Loucy (cell line): ENCODE measurements around the gene CSNK1G1.

Experiments
- H2AFZ ChIP-seq: fragments of 200-600 bp; sonication (generic); 2 replicates; pipeline ENCODE4 v1.6.0; 2016; ENCODE audit warnings: antibody characterized with exemption, mild to moderate bottlenecking, low read length, moderate library complexity
- H3F3A ChIP-seq: fragments of 200-600 bp; 2 replicates; pipeline ENCODE4 v1.6.0; 2016; ENCODE audit warnings: antibody characterized with exemption, low read depth, mild to moderate bottlenecking
- H3K27me3 ChIP-seq: fragments of 200-600 bp; sonication (generic); 2 replicates; pipeline ENCODE4 v1.6.1; 2014; ENCODE audit warnings: low read length, mild to moderate bottlenecking; ENCODE audit not compliant: insufficient read depth, poor library complexity, severe bottlenecking
- H3K36me3 ChIP-seq: fragments of 200-600 bp; sonication (generic); 2 replicates; pipeline ENCODE4 v1.6.1; 2016; ENCODE audit warnings: low read length; ENCODE audit not compliant: insufficient read depth
- H3K4me1 ChIP-seq: fragments of 200-600 bp; sonication (generic); 2 replicates; pipeline ENCODE4 v1.5.1; 2014; ENCODE audit warnings: low read length, mild to moderate bottlenecking; ENCODE audit not compliant: insufficient read depth, poor library complexity, severe bottlenecking
- H3K4me2 ChIP-seq: fragments of 200-600 bp; sonication (generic); 2 replicates; pipeline ENCODE4 v1.6.0; 2014; ENCODE audit warnings: antibody characterized with exemption, low read length, low read depth, mild to moderate bottlenecking; ENCODE audit not compliant: poor library complexity, severe bottlenecking
- H3K4me3 ChIP-seq: fragments of 200-600 bp; sonication (generic); 2 replicates; pipeline ENCODE4 v1.5.1; 2014; ENCODE audit warnings: low read length, mild to moderate bottlenecking, mixed read lengths; ENCODE audit not compliant: poor library complexity, severe bottlenecking
- H3K79me2 ChIP-seq: fragments of 200-600 bp; sonication (generic); 2 replicates; pipeline ENCODE4 v1.6.1; 2014; ENCODE audit warnings: low read length; ENCODE audit not compliant: insufficient read depth
- H3K9ac ChIP-seq: fragments of 200-600 bp; sonication (generic); 2 replicates; pipeline ENCODE4 v1.6.0; 2014; ENCODE audit warnings: mild to moderate bottlenecking, low read depth, low read length, moderate library complexity; ENCODE audit not compliant: poor library complexity, severe bottlenecking
- H3K9me2 ChIP-seq: fragments of 200-600 bp; sonication (generic); replicated peaks from 2 replicates; pipeline ENCODE4 v1.6.1; 2016; ENCODE audit warnings: low read depth, low read length, mixed read lengths
- H3K9me3 ChIP-seq: fragments of 200-600 bp; sonication (generic); 2 replicates; pipeline ENCODE4 v1.6.1; 2014; ENCODE audit warnings: mild to moderate bottlenecking, antibody characterized with exemption, low read length, low read depth; ENCODE audit not compliant: insufficient read depth
- H4K20me1 ChIP-seq: fragments of 200-600 bp; sonication (generic); 2 replicates; pipeline ENCODE4 v1.6.0; 2014; ENCODE audit warnings: antibody characterized with exemption, low read length, mild to moderate bottlenecking; ENCODE audit not compliant: insufficient read depth, poor library complexity, severe bottlenecking
- CTCF ChIP-seq: fragments of 200-600 bp; sonication (generic); conservative IDR thresholded peaks from 2 replicates; pipeline ENCODE4 v1.5.1; 2014; ENCODE audit warnings: mild to moderate bottlenecking, antibody characterized with exemption, low read length
- EZH2phosphoT487 ChIP-seq: fragments of 200-600 bp; IDR thresholded peaks from 2 replicates; pipeline ENCODE4 v1.6.1; 2018; ENCODE audit warnings: antibody characterized with exemption, mild to moderate bottlenecking, moderate library complexity, borderline replicate concordance

CSNK1G1 gene

DNA sequence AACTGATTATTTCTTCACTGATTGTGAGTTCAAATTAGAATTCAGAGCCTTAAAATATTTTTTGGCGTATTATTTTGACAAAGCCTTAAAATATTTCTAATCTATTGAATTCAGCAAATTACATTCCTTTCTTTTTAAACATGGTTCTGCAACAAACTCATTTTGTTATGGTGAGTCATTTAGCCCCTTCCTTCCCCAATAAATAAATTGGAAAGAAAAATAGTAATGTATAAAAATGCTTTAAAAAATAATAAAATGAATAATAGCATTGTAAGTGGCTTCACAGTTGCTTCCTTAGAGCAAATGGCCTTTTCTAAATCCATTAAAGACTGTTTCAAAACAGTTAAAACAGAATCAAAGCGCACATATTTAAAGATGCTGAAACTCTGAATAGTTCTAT, 12.1 kb downstream of the CSNK1G1 start:
- no peak overlapping the region for H3K4me3 ChIP-seq
- H3K79me2 ChIP-seq, result peaks cover 93% of the 10 kb centered on the region
- no peak overlapping the region for H2AFZ ChIP-seq
- peaks cover 26% of the 10 kb centered on the region; the same call in 1 of the 2 replicates for H3K36me3 ChIP-seq
- peaks cover 23% of the 10 kb centered on the region for H4K20me1 ChIP-seq
- peak overlapping the region; percentile 56 for H3K4me2 ChIP-seq
- no peaks in the 10 kb centered on the region for H3K9me3 ChIP-seq
- peak overlapping the region; percentile 24 for H3K9ac ChIP-seq
- no peaks in the 10 kb centered on the region for H3F3A ChIP-seq
- H3K27me3 ChIP-seq, result no peaks in the 10 kb centered on the region
- TF ChIP-seq CTCF, result no peak
- TF ChIP-seq EZH2phosphoT487, result no peak
- H3K9me2 ChIP-seq, result no peaks in the 10 kb centered on the region
- H3K4me1 ChIP-seq, result peaks cover 52% of the 10 kb centered on the region

GRCh38 chr15:64343222-64343621, 12.8 kb downstream of the CSNK1G1 start:
- H3K36me3 ChIP-seq, result peaks cover 26% of the 10 kb centered on the region; the same call in 1 of the 2 replicates
- peak overlapping the region; percentile 56 for H3K4me2 ChIP-seq
- TF ChIP-seq EZH2phosphoT487, result no peak
- no peak for TF ChIP-seq CTCF
- no peaks in the 10 kb centered on the region for H3K9me3 ChIP-seq
- H3K9me2 ChIP-seq, result no peaks in the 10 kb centered on the region
- peaks cover 93% of the 10 kb centered on the region for H3K79me2 ChIP-seq
- no peak overlapping the region for H3K4me3 ChIP-seq
- no peaks in the 10 kb centered on the region for H3K27me3 ChIP-seq
- H3K9ac ChIP-seq, result peak overlapping the region; percentile 24
- H3K4me1 ChIP-seq, result peaks cover 47% of the 10 kb centered on the region
- no peak overlapping the region for H2AFZ ChIP-seq
- no peaks in the 10 kb centered on the region for H3F3A ChIP-seq
- H4K20me1 ChIP-seq, result peaks cover 23% of the 10 kb centered on the region

- Histone ChIP-seq H3K79me2 (peaks cover 91% of the 10 kb centered on the region), H3K9ac (no peak overlapping the region), H3K9me3 (no peaks in the 10 kb centered on the region), H3K36me3 (peaks cover 20% of the 10 kb centered on the region; the same call in 1 of the 2 replicates), H3F3A (no peaks in the 10 kb centered on the region), H3K9me2 (no peaks in the 10 kb centered on the region), H4K20me1 (peaks cover 21% of the 10 kb centered on the region), H3K4me3 (no peak overlapping the region), H3K4me1 (peaks cover 37% of the 10 kb centered on the region), H3K27me3 (no peaks in the 10 kb centered on the region), H2AFZ (no peak overlapping the region), H3K4me2 (no peak overlapping the region)
- TF ChIP-seq CTCF, result no peak
Measured at GRCh38 chr15:64341961-64342360, 14.0 kb downstream of the CSNK1G1 start.
